LNCaP clone FGC (cell line): ENCODE results near the gene JADE3.

Experiments used
- DNase-seq: peaks from one replicate; pipeline ENCODE4 v3.0.0-alpha.2; 2011; ENCODE audit warnings: low read depth
- H3K4me3 ChIP-seq: 2 replicates; pipeline ENCODE4 v1.5.1; 2011; ENCODE audit warnings: mild to moderate bottlenecking, low read depth, low read length, control low read depth
- CTCF ChIP-seq: IDR thresholded peaks from 2 replicates; pipeline ENCODE4 v1.5.1; 2012; ENCODE audit warnings: mild to moderate bottlenecking; ENCODE audit not compliant: control insufficient read depth, insufficient read depth; ENCODE audit errors: extremely low read depth

The JADE3 gene

GRCh38 chrX:46927718-46928117, 15.5 kb downstream of the JADE3 start:
- no peak for DNase-seq
- no peak overlapping the region for H3K4me3 ChIP-seq
- no peak for TF ChIP-seq CTCF

GRCh38 chrX:46929439-46930261, 17.4 kb downstream of the JADE3 start:
- TF ChIP-seq CTCF, result no peak
- DNase-seq, result no peak
- H3K4me3 ChIP-seq, result no peak overlapping the region

GRCh38 chrX:46935295-46935694, 23.1 kb downstream of the JADE3 start:
- TF ChIP-seq CTCF, result no peak
- H3K4me3 ChIP-seq, result no peak overlapping the region
- DNase-seq, result no peak

- DNase-seq, result no peak
- no peak for TF ChIP-seq CTCF
- no peak overlapping the region for H3K4me3 ChIP-seq
These were observed 26.4 kb downstream of the JADE3 start for GRCh38 chrX:46938589-46938988.

DNA sequence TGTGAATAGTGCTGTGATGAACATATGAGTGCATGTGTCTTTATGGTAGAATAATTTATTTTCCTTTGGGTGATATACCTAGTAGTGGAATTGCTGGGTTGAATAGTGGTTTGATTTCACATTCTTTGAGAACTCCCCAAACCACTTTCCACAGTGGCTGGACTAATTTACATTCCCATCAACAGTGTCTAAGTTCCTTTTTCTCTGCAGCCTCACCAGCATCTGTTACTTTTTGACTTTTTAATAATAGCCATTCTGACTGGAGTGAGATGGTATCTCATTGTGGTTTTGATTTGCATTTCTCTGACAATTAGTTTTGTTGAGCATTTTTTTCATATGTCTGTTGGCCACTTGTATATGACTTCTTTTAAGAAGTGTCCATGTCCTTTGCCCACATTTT, 29.1 kb downstream of the JADE3 start:
- no peak for TF ChIP-seq CTCF
- H3K4me3 ChIP-seq, result no peak overlapping the region
- DNase-seq, result no peak

- no peak overlapping the region for H3K4me3 ChIP-seq
- peak; percentile 74 for DNase-seq
- no peak for TF ChIP-seq CTCF
These were observed 40.9 kb downstream of the JADE3 start for GRCh38 chrX:46953137-46953527.

DNA sequence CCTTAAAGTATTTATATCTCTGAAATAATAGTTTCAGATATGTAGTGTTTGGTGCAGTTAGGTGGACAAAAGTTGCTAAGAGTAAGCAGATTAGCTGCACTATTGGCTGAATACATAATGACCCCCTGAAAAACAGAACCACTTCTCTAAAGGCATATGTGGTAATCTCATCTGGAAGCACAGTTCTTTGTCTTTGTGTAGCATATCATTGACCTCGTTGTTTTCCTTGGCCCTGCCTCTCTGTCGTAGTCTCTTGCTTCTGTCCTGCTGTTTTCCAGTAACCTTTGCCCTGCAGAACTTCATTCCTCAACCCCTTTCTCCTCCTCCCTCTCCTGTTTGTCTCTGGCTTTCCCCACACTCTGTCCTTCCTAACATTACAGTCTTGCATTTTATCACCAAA, 41.4 kb downstream of the JADE3 start:
- no peak for TF ChIP-seq CTCF
- no peak for DNase-seq
- no peak overlapping the region for H3K4me3 ChIP-seq
